Activated naive CD8-positive, alpha-beta T cell (primary cell): ENCODE measurements around the gene ZNF689.

Experiments used
- H3K27ac Mint-ChIP-seq: one replicate; pipeline ENCODE4 v1.8.0; 2021; ENCODE audit warnings: mixed read lengths
- H3K27me3 Mint-ChIP-seq: one replicate; pipeline ENCODE4 v1.8.0; 2021; ENCODE audit warnings: mixed read lengths
- H3K36me3 Mint-ChIP-seq: one replicate; pipeline ENCODE4 v1.8.0; 2021; ENCODE audit warnings: mixed read lengths
- H3K4me1 Mint-ChIP-seq: one replicate; pipeline ENCODE4 v1.8.0; 2021; ENCODE audit warnings: low read depth, mixed read lengths
- H3K4me3 Mint-ChIP-seq: one replicate; pipeline ENCODE4 v1.8.0; 2021; ENCODE audit warnings: mild to moderate bottlenecking, mixed read lengths
- H3K9me3 Mint-ChIP-seq: one replicate; pipeline ENCODE4 v1.8.0; 2021; ENCODE audit warnings: low read depth, mixed read lengths

The ZNF689 gene

GRCh38 chr16:30588651-30589050 lies 21.5 kb downstream of the ZNF689 start:
- Mint-ChIP-seq H3K27ac (no peak overlapping the region), H3K9me3 (no peaks in the 10 kb centered on the region)

GRCh38 chr16:30585400-30586191 lies 24.6 kb downstream of the ZNF689 start, which contains the start of gene ZNF785:
ZNF785 (minus strand) TSS chr16:30585697; CDS start chr16:30585611, 86 bp downstream.
- Mint-ChIP-seq H3K36me3 (peaks cover 2% of the 10 kb centered on the region), H3K4me1 (peaks cover 28% of the 10 kb centered on the region), H3K9me3 (no peaks in the 10 kb centered on the region), H3K4me3 (peak within 1 kb of the TSS; percentile 92), H3K27me3 (no peaks in the 10 kb centered on the region), H3K27ac (peak within 1 kb of the TSS; percentile 94)

More at GRCh38 chr16:30588651-30589050, 21.5 kb downstream of the ZNF689 start:
- H3K4me1 Mint-ChIP-seq: peaks cover 21% of the 10 kb centered on the region
- no peak overlapping the region for H3K4me3 Mint-ChIP-seq
- H3K27me3 Mint-ChIP-seq: no peaks in the 10 kb centered on the region
- H3K36me3 Mint-ChIP-seq: no peaks in the 10 kb centered on the region

- peaks cover 28% of the 10 kb centered on the region for H3K4me1 Mint-ChIP-seq
- no peaks in the 10 kb centered on the region for H3K9me3 Mint-ChIP-seq
- H3K36me3 Mint-ChIP-seq: peaks cover 2% of the 10 kb centered on the region
- H3K27me3 Mint-ChIP-seq: no peaks in the 10 kb centered on the region
- peak overlapping the region; percentile 84 for H3K27ac Mint-ChIP-seq
- H3K4me3 Mint-ChIP-seq: peak overlapping the region; percentile 89
Observed at GRCh38 chr16:30585022-30585399, 25.2 kb downstream of the ZNF689 start.

GRCh38 chr16:30582611-30583340 lies 27.4 kb downstream of the ZNF689 start:
- Mint-ChIP-seq H3K4me1 (peaks cover 28% of the 10 kb centered on the region), H3K36me3 (peaks cover 2% of the 10 kb centered on the region), H3K9me3 (no peaks in the 10 kb centered on the region), H3K27me3 (no peaks in the 10 kb centered on the region), H3K27ac (no peak overlapping the region), H3K4me3 (no peak overlapping the region)

- H3K9me3 Mint-ChIP-seq: no peaks in the 10 kb centered on the region
- peaks cover 20% of the 10 kb centered on the region for H3K4me1 Mint-ChIP-seq
- H3K27me3 Mint-ChIP-seq: no peaks in the 10 kb centered on the region
- no peak overlapping the region for H3K27ac Mint-ChIP-seq
- H3K4me3 Mint-ChIP-seq: no peak overlapping the region
- peaks cover 2% of the 10 kb centered on the region for H3K36me3 Mint-ChIP-seq
Observed at GRCh38 chr16:30581457-30581856, 28.7 kb downstream of the ZNF689 start.

GRCh38 chr16:30574678-30575077 lies 35.5 kb downstream of the ZNF689 start:
- Mint-ChIP-seq H3K4me3 (peak overlapping the region; percentile 11), H3K27ac (no peak overlapping the region), H3K9me3 (no peaks in the 10 kb centered on the region), H3K27me3 (no peaks in the 10 kb centered on the region), H3K36me3 (no peaks in the 10 kb centered on the region), H3K4me1 (peaks cover 14% of the 10 kb centered on the region)

GRCh38 chr16:30571445-30572322 lies 38.5 kb downstream of the ZNF689 start, which contains the start of gene ZNF688:
ZNF688 (minus strand) TSS chr16:30571714; CDS start chr16:30571629, 85 bp downstream.
- no peaks in the 10 kb centered on the region for H3K27me3 Mint-ChIP-seq
- H3K4me1 Mint-ChIP-seq: peaks cover 32% of the 10 kb centered on the region
- peak within 1 kb of the TSS; percentile 93 for H3K4me3 Mint-ChIP-seq

GRCh38 chr16:30570636-30571444 lies 39.3 kb downstream of the ZNF689 start:
- H3K36me3 Mint-ChIP-seq: peaks cover 3% of the 10 kb centered on the region
- peaks cover 37% of the 10 kb centered on the region for H3K4me1 Mint-ChIP-seq
- H3K27me3 Mint-ChIP-seq: no peaks in the 10 kb centered on the region
- H3K9me3 Mint-ChIP-seq: no peaks in the 10 kb centered on the region
- peak overlapping the region; percentile 85 for H3K4me3 Mint-ChIP-seq
- H3K27ac Mint-ChIP-seq: peak overlapping the region; percentile 90

More at GRCh38 chr16:30571445-30572322, 38.5 kb downstream of the ZNF689 start, which contains the start of gene ZNF688:
- Mint-ChIP-seq H3K9me3 (no peaks in the 10 kb centered on the region), H3K36me3 (peaks cover 3% of the 10 kb centered on the region), H3K27ac (peak within 1 kb of the TSS; percentile 92)

GRCh38 chr16:30569746-30570635 lies 40.2 kb downstream of the ZNF689 start:
- peaks cover 37% of the 10 kb centered on the region for H3K4me1 Mint-ChIP-seq
- no peaks in the 10 kb centered on the region for H3K9me3 Mint-ChIP-seq
- H3K4me3 Mint-ChIP-seq: peak overlapping the region; percentile 42
- H3K27me3 Mint-ChIP-seq: no peaks in the 10 kb centered on the region
- H3K36me3 Mint-ChIP-seq: peaks cover 3% of the 10 kb centered on the region
- H3K27ac Mint-ChIP-seq: no peak overlapping the region

- H3K4me1 Mint-ChIP-seq: peaks cover 37% of the 10 kb centered on the region
- peaks cover 3% of the 10 kb centered on the region for H3K36me3 Mint-ChIP-seq
- H3K9me3 Mint-ChIP-seq: no peaks in the 10 kb centered on the region
- no peaks in the 10 kb centered on the region for H3K27me3 Mint-ChIP-seq
- H3K4me3 Mint-ChIP-seq: no peak overlapping the region
- H3K27ac Mint-ChIP-seq: peak overlapping the region; percentile 61
Observed at GRCh38 chr16:30569281-30569680, 40.9 kb downstream of the ZNF689 start.

- H3K27ac Mint-ChIP-seq: peak overlapping the region; percentile 95
- peaks cover 3% of the 10 kb centered on the region for H3K36me3 Mint-ChIP-seq
- H3K4me3 Mint-ChIP-seq: peak overlapping the region; percentile 79
- no peaks in the 10 kb centered on the region for H3K9me3 Mint-ChIP-seq
- no peaks in the 10 kb centered on the region for H3K27me3 Mint-ChIP-seq
- peaks cover 36% of the 10 kb centered on the region for H3K4me1 Mint-ChIP-seq
Observed at GRCh38 chr16:30567991-30568638, 42.1 kb downstream of the ZNF689 start.

- Mint-ChIP-seq H3K4me3 (peak overlapping the region; percentile 79), H3K36me3 (peaks cover 3% of the 10 kb centered on the region), H3K4me1 (peaks cover 35% of the 10 kb centered on the region), H3K27ac (peak overlapping the region; percentile 95), H3K9me3 (no peaks in the 10 kb centered on the region), H3K27me3 (no peaks in the 10 kb centered on the region)
Observed at GRCh38 chr16:30567160-30567990, 42.8 kb downstream of the ZNF689 start.
